GM20000 (cell line): ENCODE data around the gene RASA2.

Experiments used
- DNase-seq: peaks from one replicate; pipeline ENCODE4 v3.0.0; 2012; ENCODE audit warnings: low spot score
- CTCF ChIP-seq: IDR thresholded peaks from 2 replicates; pipeline ENCODE4 v1.5.1; 2012; ENCODE audit warnings: mild to moderate bottlenecking, control low read depth; ENCODE audit errors: extremely low read depth, missing control alignments

RASA2 gene

GRCh38 chr3:141459008-141459407 is 27.8 kb upstream of the RASA2 start:
- no peak for DNase-seq
- TF ChIP-seq CTCF, result no peak

GRCh38 chr3:141460097-141460704 is 26.6 kb upstream of the RASA2 start:
- DNase-seq, result peak; percentile 73
- peak; percentile 90 for TF ChIP-seq CTCF

- DNase-seq, result peak; percentile 33
- no peak for TF ChIP-seq CTCF
These were observed 24.5 kb upstream of the RASA2 start for GRCh38 chr3:141462176-141462859.

GRCh38 chr3:141465221-141465620 is 21.6 kb upstream of the RASA2 start:
- no peak for DNase-seq
- no peak for TF ChIP-seq CTCF

- DNase-seq, result no peak
These were observed 20.1 kb upstream of the RASA2 start for GRCh38 chr3:141466633-141467169.

GRCh38 chr3:141469720-141470119 is 17.1 kb upstream of the RASA2 start:
- DNase-seq, result no peak
- no peak for TF ChIP-seq CTCF

More at GRCh38 chr3:141466633-141467169, 20.1 kb upstream of the RASA2 start:
- TF ChIP-seq CTCF, result no peak

GRCh38 chr3:141471160-141471559 is 15.7 kb upstream of the RASA2 start:
- no peak for DNase-seq
- no peak for TF ChIP-seq CTCF
